A673 (cell line): ENCODE results near the gene ING5. TPM values are rescaled to one million over a fixed set of nuclear protein-coding genes. Genes with fewer than 3 reads are reported as not detected.
A peak's percentile ranks its signal among the peaks of the same experiment; 100 is the strongest.

Experiments used
- BruUV-seq: library from RNA; stranded (reverse); fragments of 400-500 nt; replicated peaks from 2 replicates; lab custom pipeline; 2021; lab: Mats Ljungman, UMichigan
- CTCF ChIA-PET: fragments of 300-600 bp; sonication (Branson Sonifier 250); formaldehyde crosslinking; loops from one replicate; lab custom pipeline; 2022; ENCODE audit warnings: antibody characterized with exemption; lab: Charles Lee
- POLR2A ChIA-PET: fragments of 300-600 bp; sonication (Branson Sonifier 250); formaldehyde crosslinking; loops from one replicate; lab custom pipeline; 2022; ENCODE audit warnings: antibody characterized with exemption; ENCODE audit not compliant: low non-redundant PET; lab: Charles Lee
- DNase-seq: peaks from one replicate; pipeline ENCODE4 v3.0.0-alpha.2; 2015; ENCODE audit warnings: low spot score
- H3K27ac ChIP-seq: fragments of 200-600 bp; sonication (generic); 2 replicates; pipeline ENCODE4 v1.5.1; 2016; ENCODE audit warnings: mixed run types, low read depth, mild to moderate bottlenecking, mixed read lengths, antibody characterized with exemption, low read length; ENCODE audit not compliant: poor library complexity, severe bottlenecking
- H3K27me3 ChIP-seq: fragments of 200-600 bp; sonication (generic); replicated peaks from 2 replicates; pipeline ENCODE4 v1.6.1; 2017; ENCODE audit warnings: mixed run types, low read depth, mild to moderate bottlenecking, mixed read lengths, antibody characterized with exemption, low read length; ENCODE audit not compliant: insufficient read depth, poor library complexity
- H3K36me3 ChIP-seq: fragments of 200-600 bp; sonication (generic); 2 replicates; pipeline ENCODE4 v1.6.1; 2016; ENCODE audit warnings: mixed run types, mild to moderate bottlenecking, mixed read lengths, antibody characterized with exemption, low read length; ENCODE audit not compliant: insufficient read depth, poor library complexity, severe bottlenecking
- H3K4me1 ChIP-seq: fragments of 200-600 bp; sonication (generic); 2 replicates; pipeline ENCODE4 v1.6.1; 2017; ENCODE audit warnings: mixed run types, mild to moderate bottlenecking, mixed read lengths, antibody characterized with exemption, low read length; ENCODE audit not compliant: insufficient read depth, poor library complexity, severe bottlenecking
- H3K4me3 ChIP-seq: fragments of 200-600 bp; sonication (generic); 2 replicates; pipeline ENCODE4 v1.5.1; 2016; ENCODE audit warnings: low read depth, mixed run types, mild to moderate bottlenecking, mixed read lengths, low read length; ENCODE audit not compliant: poor library complexity, severe bottlenecking
- H3K9me3 ChIP-seq: fragments of 200-600 bp; sonication (generic); 2 replicates; pipeline ENCODE4 v1.6.1; 2016; ENCODE audit warnings: mixed run types, low read depth, mild to moderate bottlenecking, mixed read lengths, antibody characterized with exemption, low read length; ENCODE audit not compliant: poor library complexity, severe bottlenecking
- EZH2 ChIP-seq: fragments of 200-600 bp; sonication (generic); IDR thresholded peaks from 2 replicates; pipeline ENCODE4 v1.6.1; 2017; ENCODE audit warnings: borderline replicate concordance, low read depth, mild to moderate bottlenecking, mixed read lengths, antibody characterized with exemption, low read length; ENCODE audit not compliant: poor library complexity, severe bottlenecking
- intact Hi-C: fragments of 100-400 bp; cut with micrococcal nuclease; formaldehyde crosslinking; loops from one replicate; pipeline ENCODE4 v1.10.0; 2022; ENCODE audit not compliant: unreplicated experiment
- total RNA-seq: library from RNA; stranded (reverse); gene quantifications from 2 replicates; pipeline ENCODE4 v1.2.3, GENCODE V29; 2021
- TF ChIP-seq, protein P1 (sequence below): fragments of 300-800, 200-600 bp; sonication (generic); conservative IDR thresholded peaks from 2 replicates; pipeline ENCODE4 v1.5.1; 2017; ENCODE audit warnings: low read depth, mild to moderate bottlenecking, antibody characterized with exemption, low read length, moderate library complexity, mixed read lengths

Gene ING5
- total RNA-seq, 1 experiment from 2014 or later: 70.3 TPM

DNA sequence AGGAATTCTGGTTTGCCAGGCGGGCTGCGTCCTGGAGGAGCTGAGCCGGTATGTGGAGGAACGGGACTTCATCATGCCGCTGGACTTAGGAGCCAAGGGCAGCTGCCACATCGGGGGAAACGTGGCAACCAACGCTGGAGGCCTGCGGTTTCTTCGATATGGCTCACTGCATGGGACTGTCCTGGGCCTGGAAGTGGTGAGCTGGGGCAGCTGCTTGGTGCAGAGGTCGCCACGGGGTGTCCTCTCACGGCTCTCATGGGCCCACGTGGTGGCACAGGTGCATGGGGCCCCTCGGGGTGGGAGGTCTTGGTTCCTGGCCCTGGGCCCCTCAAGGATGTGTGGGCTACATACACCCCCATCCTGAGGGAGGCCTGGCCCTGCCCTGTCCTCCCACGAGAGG, 41.8 kb downstream of the ING5 start:
- Histone ChIP-seq H3K4me1 (no peaks in the 10 kb centered on the region), H3K27ac (no peak overlapping the region), H3K27me3 (no peaks in the 10 kb centered on the region), H3K4me3 (no peak overlapping the region), H3K36me3 (peaks cover 37% of the 10 kb centered on the region), H3K9me3 (no peaks in the 10 kb centered on the region)
- TF ChIP-seq, protein P1, sequence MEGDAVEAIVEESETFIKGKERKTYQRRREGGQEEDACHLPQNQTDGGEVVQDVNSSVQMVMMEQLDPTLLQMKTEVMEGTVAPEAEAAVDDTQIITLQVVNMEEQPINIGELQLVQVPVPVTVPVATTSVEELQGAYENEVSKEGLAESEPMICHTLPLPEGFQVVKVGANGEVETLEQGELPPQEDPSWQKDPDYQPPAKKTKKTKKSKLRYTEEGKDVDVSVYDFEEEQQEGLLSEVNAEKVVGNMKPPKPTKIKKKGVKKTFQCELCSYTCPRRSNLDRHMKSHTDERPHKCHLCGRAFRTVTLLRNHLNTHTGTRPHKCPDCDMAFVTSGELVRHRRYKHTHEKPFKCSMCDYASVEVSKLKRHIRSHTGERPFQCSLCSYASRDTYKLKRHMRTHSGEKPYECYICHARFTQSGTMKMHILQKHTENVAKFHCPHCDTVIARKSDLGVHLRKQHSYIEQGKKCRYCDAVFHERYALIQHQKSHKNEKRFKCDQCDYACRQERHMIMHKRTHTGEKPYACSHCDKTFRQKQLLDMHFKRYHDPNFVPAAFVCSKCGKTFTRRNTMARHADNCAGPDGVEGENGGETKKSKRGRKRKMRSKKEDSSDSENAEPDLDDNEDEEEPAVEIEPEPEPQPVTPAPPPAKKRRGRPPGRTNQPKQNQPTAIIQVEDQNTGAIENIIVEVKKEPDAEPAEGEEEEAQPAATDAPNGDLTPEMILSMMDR: no peak
- no peak for TF ChIP-seq EZH2
- no peak for DNase-seq
- intact Hi-C loops: no loop called here
- ChIA-PET CTCF (no interaction called here), POLR2A (no interaction called here)
- no TSS peak for BruUV-seq

DNA sequence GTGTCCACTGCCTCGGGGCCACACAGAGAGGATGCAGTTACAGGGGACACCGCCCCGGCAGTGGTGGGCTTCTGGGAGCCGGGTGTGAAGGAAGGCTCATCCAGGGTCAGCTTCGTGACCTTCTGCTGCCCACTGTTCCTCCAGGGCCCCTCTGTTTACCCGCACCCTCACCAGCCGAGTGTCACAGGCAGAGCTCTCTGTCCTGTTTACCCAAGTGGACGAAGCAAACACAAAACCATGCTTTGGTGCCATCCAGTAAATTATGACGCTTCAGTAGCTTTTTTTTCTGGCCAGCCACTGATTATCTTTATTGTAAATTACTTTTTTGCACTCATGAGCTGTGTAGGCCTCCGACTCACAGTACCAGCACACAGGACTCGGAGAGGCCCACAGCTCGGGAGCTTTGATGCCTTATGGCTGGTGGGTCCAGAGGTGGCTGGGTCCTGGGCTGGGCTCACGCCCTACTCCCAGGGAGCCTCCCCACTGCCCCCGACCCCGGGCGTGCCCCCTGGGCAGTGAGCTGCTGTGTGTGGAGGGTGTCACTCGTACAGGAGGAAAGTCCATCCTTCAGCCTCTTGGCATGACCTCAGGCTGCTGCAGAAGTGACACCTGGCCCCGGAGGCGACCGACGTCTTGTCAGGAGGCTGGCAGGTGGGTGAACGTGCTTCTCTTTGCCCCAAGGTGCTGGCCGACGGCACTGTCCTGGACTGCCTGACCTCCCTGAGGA, 42.4 kb downstream of the ING5 start:
- no peaks in the 10 kb centered on the region for H3K4me1 ChIP-seq
- DNase-seq: no peak
- H3K27me3 ChIP-seq: no peaks in the 10 kb centered on the region
- CTCF ChIA-PET: no interaction called here
- H3K9me3 ChIP-seq: no peaks in the 10 kb centered on the region
- intact Hi-C loops: no loop called here
- H3K27ac ChIP-seq: no peak overlapping the region
- no peak overlapping the region for H3K4me3 ChIP-seq
- BruUV-seq: no TSS peak
- H3K36me3 ChIP-seq: peaks cover 40% of the 10 kb centered on the region
- no peak for TF ChIP-seq EZH2
- TF ChIP-seq, protein P1: no peak
- POLR2A ChIA-PET: no interaction called here

DNA sequence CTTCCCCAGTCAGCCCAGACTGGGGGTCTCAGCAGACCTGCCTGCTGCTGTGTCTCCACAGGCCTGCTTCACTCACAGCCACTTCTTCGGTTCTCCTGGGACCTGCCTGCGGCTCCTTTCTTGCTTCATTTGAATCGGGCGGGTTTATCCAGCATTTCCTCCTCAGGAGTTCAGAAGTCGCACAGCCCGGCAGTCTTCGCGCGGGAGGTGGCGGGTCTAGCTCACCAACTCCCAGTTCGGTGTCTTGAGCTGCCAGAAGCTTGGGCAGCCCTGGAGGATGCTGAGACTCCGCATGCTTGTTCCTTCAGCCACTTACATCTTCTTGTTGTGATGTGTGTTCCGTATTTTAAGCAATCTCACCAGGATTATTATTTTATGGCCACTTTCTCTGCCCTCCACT, 43.4 kb downstream of the ING5 start:
- H3K4me1 ChIP-seq: no peaks in the 10 kb centered on the region
- BruUV-seq: no TSS peak
- no peaks in the 10 kb centered on the region for H3K9me3 ChIP-seq
- H3K36me3 ChIP-seq: peaks cover 40% of the 10 kb centered on the region
- no peak for TF ChIP-seq EZH2
- ChIA-PET POLR2A (no interaction called here), CTCF (no interaction called here)
- H3K27ac ChIP-seq: no peak overlapping the region
- DNase-seq: no peak
- no peaks in the 10 kb centered on the region for H3K27me3 ChIP-seq
- intact Hi-C loops: no loop called here
- no peak overlapping the region for H3K4me3 ChIP-seq

DNA sequence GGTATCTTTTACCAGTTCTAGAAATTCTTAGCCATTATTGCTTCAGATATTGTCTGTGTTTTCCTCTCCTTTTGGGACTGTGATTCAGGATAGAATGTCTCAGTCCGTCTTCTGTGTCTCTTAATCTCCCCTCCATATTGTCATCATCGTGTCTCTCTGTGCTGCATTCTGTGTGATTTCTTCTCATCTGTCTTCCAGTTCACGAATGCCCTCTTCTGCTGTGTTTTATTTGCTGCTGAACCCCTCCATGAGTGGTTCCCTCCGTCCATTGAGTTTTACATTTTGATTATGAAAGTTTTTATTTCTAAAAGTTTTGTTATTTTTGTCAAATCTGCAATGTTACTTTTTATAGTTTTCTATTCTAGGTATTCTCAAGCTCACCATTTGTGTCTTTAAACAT, 44.2 kb downstream of the ING5 start:
- H3K4me3 ChIP-seq: no peak overlapping the region
- H3K9me3 ChIP-seq: no peaks in the 10 kb centered on the region
- peaks cover 40% of the 10 kb centered on the region for H3K36me3 ChIP-seq
- no peaks in the 10 kb centered on the region for H3K4me1 ChIP-seq
- no peak for DNase-seq
- ChIA-PET POLR2A (no interaction called here), CTCF (no interaction called here)
- TF ChIP-seq, protein P1: no peak
- no peak for TF ChIP-seq EZH2
- no peak overlapping the region for H3K27ac ChIP-seq
- no peaks in the 10 kb centered on the region for H3K27me3 ChIP-seq
- TSS peak; percentile 36 for BruUV-seq
- intact Hi-C loops: no loop called here
